Activated T-cell treated with anti-CD3 and anti-CD28 coated beads, Interleukin-2, amount 50 U/mL, for 72 hours (primary cell): ENCODE data around the gene SLC25A13. TPM values are rescaled to one million over a fixed set of nuclear protein-coding genes. Genes with fewer than 3 reads are reported as not detected.

ENCODE experiments used
- ATAC-seq, 2 donors: fragments of 150-1000 bp; cut with Tn5 transposase; replicated peaks in 1 of 2; 2 replicates each; pipeline ENCODE4 v1.10.0; 2021; ENCODE audit warnings: moderate library complexity in 2 of 2, mild to moderate bottlenecking in 1 of 2
- DNase-seq, 2 donors: peaks; one replicate each; pipeline ENCODE4 v3.0.0; 2021 to 2022; ENCODE audit warnings: mixed read lengths in 1 of 2
- H3K27ac Mint-ChIP-seq: one replicate; pipeline ENCODE4 v1.8.0; 2022; ENCODE audit warnings: mild to moderate bottlenecking, moderate library complexity, mixed read lengths
- H3K27me3 Mint-ChIP-seq: one replicate; pipeline ENCODE4 v1.8.0; 2022; ENCODE audit warnings: low read depth, mixed read lengths
- H3K36me3 Mint-ChIP-seq, 2 donors: one replicate each; pipeline ENCODE4 v1.8.0; 2022; ENCODE audit warnings: mixed read lengths in 2 of 2, mild to moderate bottlenecking in 1 of 2; ENCODE audit not compliant: insufficient read depth in 2 of 2
- H3K4me1 Mint-ChIP-seq: one replicate; pipeline ENCODE4 v1.8.0; 2022; ENCODE audit warnings: low read depth, mixed read lengths
- H3K4me3 Mint-ChIP-seq, 2 donors: one replicate each; pipeline ENCODE4 v1.8.0; 2022; ENCODE audit warnings: mild to moderate bottlenecking in 2 of 2, mixed read lengths in 2 of 2, moderate library complexity in 2 of 2
- H3K9me3 Mint-ChIP-seq, 2 donors: one replicate each; pipeline ENCODE4 v1.8.0; 2022; ENCODE audit warnings: mixed read lengths in 2 of 2
- total RNA-seq, 2 donors: library from RNA; stranded (reverse); gene quantifications; one replicate each; pipeline ENCODE4 v1.2.3, GENCODE V29; 2022

The SLC25A13 gene
- total RNA-seq, 2 donors from 2014 or later: 6.1 to 8.4 TPM

GRCh38 chr7:96219378-96220130, 102.3 kb downstream of the SLC25A13 start:
- peaks cover 11% of the 10 kb centered on the region for H3K4me1 Mint-ChIP-seq
- peaks cover 0 to 3% of the 10 kb centered on the region in 2 donors for H3K9me3 Mint-ChIP-seq
- H3K27me3 Mint-ChIP-seq: no peaks in the 10 kb centered on the region
- peaks cover 0 to 3% of the 10 kb centered on the region in 2 donors for H3K36me3 Mint-ChIP-seq
- DNase-seq (no peak), ATAC-seq (no peak)
- H3K27ac Mint-ChIP-seq: peak overlapping the region; percentile 18
- H3K4me3 Mint-ChIP-seq: no peak overlapping the region

- H3K4me3 Mint-ChIP-seq: no peak overlapping the region
- peaks cover 11% of the 10 kb centered on the region for H3K4me1 Mint-ChIP-seq
- DNase-seq (no peak), ATAC-seq (no peak)
- H3K27ac Mint-ChIP-seq: no peak overlapping the region
- H3K27me3 Mint-ChIP-seq: no peaks in the 10 kb centered on the region
- peaks cover 0 to 3% of the 10 kb centered on the region in 2 donors for H3K9me3 Mint-ChIP-seq
- peaks cover 0 to 3% of the 10 kb centered on the region in 2 donors for H3K36me3 Mint-ChIP-seq
These were observed 103.1 kb downstream of the SLC25A13 start for GRCh38 chr7:96218664-96219243.

GRCh38 chr7:96217147-96217546, 104.8 kb downstream of the SLC25A13 start:
- no peak for DNase-seq
- no peak overlapping the region for H3K27ac Mint-ChIP-seq
- H3K27me3 Mint-ChIP-seq: no peaks in the 10 kb centered on the region
- no peak for ATAC-seq
- H3K9me3 Mint-ChIP-seq: peaks cover 0 to 3% of the 10 kb centered on the region in 2 donors
- H3K36me3 Mint-ChIP-seq: peaks cover 0 to 3% of the 10 kb centered on the region in 2 donors
- peaks cover 11% of the 10 kb centered on the region for H3K4me1 Mint-ChIP-seq
- no peak overlapping the region for H3K4me3 Mint-ChIP-seq

DNA sequence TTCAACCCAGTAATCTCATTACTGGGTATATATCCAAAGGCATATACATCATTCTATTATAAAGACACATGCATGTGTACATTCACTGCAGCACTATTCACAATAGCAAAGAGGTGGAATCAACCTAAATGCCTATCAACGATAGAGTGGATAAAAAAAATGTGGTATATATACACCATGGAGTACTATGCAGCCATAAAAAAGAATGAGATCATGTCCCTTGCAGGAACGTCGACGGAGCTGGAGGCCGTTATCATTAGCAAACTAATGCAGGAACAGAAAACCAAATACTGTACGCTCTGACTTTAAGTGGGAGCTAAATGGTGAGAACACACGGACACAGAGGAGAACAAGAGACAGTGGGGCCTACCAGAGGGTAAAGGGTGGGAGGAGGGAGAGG, 105.5 kb downstream of the SLC25A13 start:
- peaks cover 11% of the 10 kb centered on the region for H3K4me1 Mint-ChIP-seq
- peaks cover 0 to 3% of the 10 kb centered on the region in 2 donors for H3K36me3 Mint-ChIP-seq
- no peak overlapping the region for H3K4me3 Mint-ChIP-seq
- H3K9me3 Mint-ChIP-seq: peaks cover 0 to 3% of the 10 kb centered on the region in 2 donors
- no peaks in the 10 kb centered on the region for H3K27me3 Mint-ChIP-seq
- no peak overlapping the region for H3K27ac Mint-ChIP-seq
- DNase-seq: no peak
- no peak for ATAC-seq

- Mint-ChIP-seq H3K27me3 (no peaks in the 10 kb centered on the region), H3K27ac (no peak overlapping the region), H3K4me3 (no peak overlapping the region), H3K36me3 (peaks cover 2 to 3% of the 10 kb centered on the region in 2 donors), H3K4me1 (no peaks in the 10 kb centered on the region), H3K9me3 (peaks cover 0 to 3% of the 10 kb centered on the region in 2 donors)
- ATAC-seq (no peak), DNase-seq (no peak)
These were observed 109.4 kb downstream of the SLC25A13 start for GRCh38 chr7:96212474-96212873.

GRCh38 chr7:96211954-96212353, 109.9 kb downstream of the SLC25A13 start:
- peaks cover 0 to 3% of the 10 kb centered on the region in 2 donors for H3K9me3 Mint-ChIP-seq
- ATAC-seq (no peak), DNase-seq (no peak)
- H3K27ac Mint-ChIP-seq: no peak overlapping the region
- peaks cover 2 to 3% of the 10 kb centered on the region in 2 donors for H3K36me3 Mint-ChIP-seq
- H3K4me3 Mint-ChIP-seq: no peak overlapping the region
- H3K4me1 Mint-ChIP-seq: no peaks in the 10 kb centered on the region
- H3K27me3 Mint-ChIP-seq: no peaks in the 10 kb centered on the region

DNA sequence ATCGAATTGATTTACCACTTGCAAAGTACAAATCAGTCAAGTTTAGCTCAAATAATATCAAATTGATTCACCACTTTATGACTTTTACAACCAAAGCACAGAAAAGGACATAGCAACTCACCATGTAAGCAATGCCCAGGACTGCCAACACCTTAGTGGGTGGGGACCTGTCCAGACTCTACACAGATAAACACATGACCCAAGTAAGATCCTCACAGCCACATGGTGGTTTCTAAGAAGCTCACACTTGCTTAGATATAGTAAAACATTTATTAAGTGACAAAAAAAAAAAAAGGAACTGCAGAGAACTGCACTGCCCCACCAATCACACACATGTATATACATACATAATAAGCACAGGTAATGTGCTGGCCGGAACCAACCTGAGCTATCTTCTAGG, 116.2 kb downstream of the SLC25A13 start:
- no peak for ATAC-seq
- Mint-ChIP-seq H3K27ac (no peak overlapping the region), H3K36me3 (peaks cover 0 to 2% of the 10 kb centered on the region in 2 donors), H3K4me3 (no peak overlapping the region), H3K4me1 (no peaks in the 10 kb centered on the region), H3K9me3 (no peaks in the 10 kb centered on the region), H3K27me3 (no peaks in the 10 kb centered on the region)
- DNase-seq: no peak

DNA sequence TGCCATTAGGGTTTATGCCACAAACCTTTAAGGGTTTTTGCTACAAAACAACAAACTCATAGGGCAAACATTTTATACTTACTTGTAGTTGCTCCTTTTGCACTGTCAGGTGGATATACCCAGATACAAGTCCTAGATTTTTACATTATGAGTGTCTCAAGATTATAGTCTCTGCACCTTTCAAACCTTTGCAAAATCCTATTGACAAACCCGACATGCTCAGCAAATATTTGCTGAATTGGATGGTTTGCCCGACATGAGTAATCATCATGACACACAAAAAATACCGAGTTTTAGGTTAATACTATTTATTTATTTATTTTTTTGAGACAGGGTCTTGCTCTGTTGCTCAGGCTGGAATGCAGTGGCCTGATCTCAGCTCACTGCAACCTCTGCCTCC, 117.3 kb downstream of the SLC25A13 start:
- no peak for ATAC-seq
- DNase-seq: no peak
- Mint-ChIP-seq H3K4me1 (no peaks in the 10 kb centered on the region), H3K9me3 (no peaks in the 10 kb centered on the region), H3K27me3 (no peaks in the 10 kb centered on the region), H3K27ac (no peak overlapping the region), H3K36me3 (peaks cover 0 to 2% of the 10 kb centered on the region in 2 donors), H3K4me3 (no peak overlapping the region)

GRCh38 chr7:96203786-96204185, 118.1 kb downstream of the SLC25A13 start:
- no peaks in the 10 kb centered on the region for H3K4me1 Mint-ChIP-seq
- no peak overlapping the region for H3K27ac Mint-ChIP-seq
- peaks cover 0 to 1% of the 10 kb centered on the region in 2 donors for H3K36me3 Mint-ChIP-seq
- H3K27me3 Mint-ChIP-seq: no peaks in the 10 kb centered on the region
- H3K9me3 Mint-ChIP-seq: no peaks in the 10 kb centered on the region
- ATAC-seq (no peak), DNase-seq (no peak)
- H3K4me3 Mint-ChIP-seq: no peak overlapping the region

DNA sequence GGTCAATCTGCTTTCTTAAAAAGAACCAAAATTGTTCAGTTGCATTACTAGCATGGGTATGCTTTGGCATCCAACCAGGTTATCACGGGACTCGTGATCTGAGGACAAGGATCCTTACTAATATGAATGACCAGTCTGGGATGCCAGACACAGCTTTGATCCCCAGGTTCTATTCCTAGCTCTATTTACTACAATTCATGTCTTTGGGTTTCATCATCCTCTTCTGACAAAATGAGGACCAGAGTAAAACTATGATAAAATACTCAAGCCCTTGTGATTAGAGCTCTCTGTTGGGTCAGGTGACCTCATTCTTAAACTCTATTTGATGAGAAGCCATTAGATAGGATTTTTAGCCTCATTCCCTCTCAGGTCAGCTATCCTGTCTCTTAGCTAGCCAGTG, 119.8 kb downstream of the SLC25A13 start:
- ATAC-seq: no peak
- Mint-ChIP-seq H3K9me3 (no peaks in the 10 kb centered on the region), H3K36me3 (no peaks in the 10 kb centered on the region), H3K4me1 (no peaks in the 10 kb centered on the region), H3K27me3 (no peaks in the 10 kb centered on the region), H3K4me3 (no peak overlapping the region), H3K27ac (no peak overlapping the region)
- no peak for DNase-seq

- no peak for ATAC-seq
- H3K27me3 Mint-ChIP-seq: no peaks in the 10 kb centered on the region
- H3K4me1 Mint-ChIP-seq: no peaks in the 10 kb centered on the region
- no peak overlapping the region for H3K27ac Mint-ChIP-seq
- H3K9me3 Mint-ChIP-seq: no peaks in the 10 kb centered on the region
- H3K36me3 Mint-ChIP-seq: no peaks in the 10 kb centered on the region
- H3K4me3 Mint-ChIP-seq: no peak overlapping the region
- DNase-seq: no peak
These were observed 121.2 kb downstream of the SLC25A13 start for GRCh38 chr7:96200740-96201139.

- ATAC-seq (no peak), DNase-seq (no peak)
- H3K36me3 Mint-ChIP-seq: no peaks in the 10 kb centered on the region
- H3K4me1 Mint-ChIP-seq: no peaks in the 10 kb centered on the region
- no peak overlapping the region for H3K27ac Mint-ChIP-seq
- H3K4me3 Mint-ChIP-seq: no peak overlapping the region
- H3K27me3 Mint-ChIP-seq: no peaks in the 10 kb centered on the region
- H3K9me3 Mint-ChIP-seq: no peaks in the 10 kb centered on the region
These were observed 122.5 kb downstream of the SLC25A13 start for GRCh38 chr7:96199421-96199820.

DNA sequence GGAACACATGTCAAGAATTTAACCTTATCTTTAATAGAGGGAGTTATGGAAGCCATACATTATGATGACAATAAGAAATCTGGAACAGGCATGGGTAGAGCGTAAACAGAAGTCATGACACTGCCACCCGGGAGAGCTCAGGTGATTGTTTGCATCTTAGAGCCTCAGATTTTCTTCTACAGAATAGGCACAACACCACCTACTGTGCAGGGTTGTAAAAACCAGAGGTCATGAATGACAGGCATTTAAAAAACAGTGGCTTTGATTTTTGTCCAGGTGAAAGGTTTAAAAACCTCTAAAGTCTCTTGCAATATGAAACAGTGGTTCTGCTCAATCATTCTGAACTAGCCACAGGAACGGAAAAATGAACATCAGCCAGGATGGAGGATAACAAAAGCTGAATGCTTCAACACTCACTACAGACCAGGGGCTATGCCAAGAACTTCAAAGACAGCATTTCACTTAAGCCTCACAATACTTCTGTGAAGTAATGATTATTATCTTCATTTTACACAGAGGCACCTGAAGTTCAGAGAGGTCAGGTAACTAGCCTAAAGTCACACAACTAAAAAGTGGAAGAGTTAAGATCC, 123.8 kb downstream of the SLC25A13 start:
- peak overlapping the region; percentile 36 for H3K27ac Mint-ChIP-seq
- no peaks in the 10 kb centered on the region for H3K27me3 Mint-ChIP-seq
- no peak overlapping the region for H3K4me3 Mint-ChIP-seq
- no peak for DNase-seq
- no peaks in the 10 kb centered on the region for H3K4me1 Mint-ChIP-seq
- H3K9me3 Mint-ChIP-seq: no peaks in the 10 kb centered on the region
- ATAC-seq: no peak
- H3K36me3 Mint-ChIP-seq: no peaks in the 10 kb centered on the region
